SK-N-SH (cell line): ENCODE data around the gene TCEA2. TPM values are rescaled to one million over a fixed set of nuclear protein-coding genes. Genes with fewer than 3 reads are reported as not detected.

Source experiments
- CTCF ChIA-PET: fragments of 300-600, 350-600 bp; formaldehyde crosslinking; extraction: SDS; loops from one replicate; lab custom pipeline; 2021; lab: Yijun Ruan, JAX
- POLR2A ChIA-PET: fragments of 350-600 bp; sonication (Branson Sonifier 250); formaldehyde crosslinking; extraction: SDS; loops from one replicate; lab custom pipeline; 2020; ENCODE audit warnings: antibody characterized with exemption, inconsistent platforms; lab: Yijun Ruan, JAX
- DNase-seq: peaks from one replicate; pipeline ENCODE4 v3.0.0; 2012
- H2AFZ ChIP-seq: fragments of 200-600 bp; sonication (generic); 2 replicates; pipeline ENCODE4 v1.8.1; 2016; ENCODE audit warnings: antibody characterized with exemption, mild to moderate bottlenecking, low read depth
- H3F3A ChIP-seq: fragments of 200-600 bp; sonication (generic); replicated peaks from 2 replicates; pipeline ENCODE3; 2016; ENCODE audit warnings: antibody characterized with exemption, mild to moderate bottlenecking; ENCODE audit not compliant: insufficient read depth
- H3K27ac ChIP-seq, 2 experiments: fragments of 200-500 bp in 1 of 2; fragments of 200-600 bp in 1 of 2; sonication (Bioruptor generic) in 1 of 2; sonication (generic), shearing (Covaris generic) in 1 of 2; 2 replicates each; pipeline versions ENCODE4 v1.5.1 to v1.6.1; 2014 to 2016; ENCODE audit warnings: low read depth in 2 of 2, inconsistent platforms in 1 of 2, low read length in 1 of 2, mild to moderate bottlenecking in 1 of 2, mixed read lengths in 1 of 2
- H3K27me3 ChIP-seq: fragments of 200-600 bp; sonication (generic), shearing (Covaris generic); 2 replicates; pipeline ENCODE4 v1.6.1; 2016; ENCODE audit warnings: mixed run types; ENCODE audit not compliant: insufficient read depth
- H3K36me3 ChIP-seq, 2 experiments: fragments of 200-500 bp in 1 of 2; fragments of 200-600 bp in 1 of 2; sonication (Bioruptor generic) in 1 of 2; sonication (generic) in 1 of 2; replicated peaks in 1 of 2; 2 replicates each; pipeline versions ENCODE3 to v1.5.1; 2014 to 2016; ENCODE audit warnings: low read length in 1 of 2, mild to moderate bottlenecking in 1 of 2; ENCODE audit not compliant: insufficient read depth in 2 of 2, control insufficient read depth in 1 of 2
- H3K4me1 ChIP-seq, 2 experiments: fragments of 200-500 bp in 1 of 2; fragments of 200-600 bp in 1 of 2; sonication (Bioruptor generic) in 1 of 2; sonication (generic), shearing (Covaris generic) in 1 of 2; 2 replicates each; pipeline versions ENCODE4 v1.5.1 to v1.6.1; 2014 to 2016; ENCODE audit warnings: low read depth in 1 of 2, low read length in 1 of 2, mixed run types in 1 of 2; ENCODE audit not compliant: insufficient read depth in 2 of 2, control insufficient read depth in 1 of 2
- H3K4me2 ChIP-seq: fragments of 200-600 bp; sonication (generic), shearing (Covaris generic); 2 replicates; pipeline ENCODE4 v1.6.1; 2017; ENCODE audit warnings: mixed run types
- H3K4me3 ChIP-seq, 2 experiments: fragments of 200-500 bp in 1 of 2; fragments of 200-600 bp in 1 of 2; sonication (Bioruptor generic) in 1 of 2; sonication (generic), shearing (Covaris generic) in 1 of 2; 2 replicates each; pipeline versions ENCODE4 v1.5.1 to v1.8.1; 2014 to 2016; ENCODE audit warnings: low read depth in 2 of 2, inconsistent platforms in 1 of 2, low read length in 1 of 2, mild to moderate bottlenecking in 1 of 2, mixed read lengths in 1 of 2, moderate library complexity in 1 of 2
- H3K79me2 ChIP-seq: fragments of 200-600 bp; sonication (generic); 2 replicates; pipeline ENCODE4 v1.8.1; 2017; ENCODE audit warnings: mild to moderate bottlenecking; ENCODE audit not compliant: insufficient read depth
- H3K9ac ChIP-seq: fragments of 200-600 bp; sonication (generic); 2 replicates; pipeline ENCODE4 v1.6.1; 2017; ENCODE audit warnings: mixed run types
- H3K9me2 ChIP-seq: fragments of 200-600 bp; sonication (generic); 2 replicates; pipeline ENCODE4 v1.6.1; 2017; ENCODE audit warnings: mixed run types
- H3K9me3 ChIP-seq: fragments of 200-600 bp; sonication (generic); 2 replicates; pipeline ENCODE4 v1.6.1; 2017; ENCODE audit warnings: mixed run types, mild to moderate bottlenecking, moderate library complexity
- H4K20me1 ChIP-seq: fragments of 200-600 bp; sonication (generic); 2 replicates; pipeline ENCODE4 v1.6.1; 2017; ENCODE audit warnings: mild to moderate bottlenecking, mixed run types; ENCODE audit not compliant: insufficient read depth
- CTCF ChIP-seq: fragments of 200-600 bp; sonication (generic); IDR thresholded peaks from 2 replicates; pipeline ENCODE4 v1.6.1; 2017; ENCODE audit warnings: antibody characterized with exemption, mild to moderate bottlenecking, moderate library complexity
- EP300 ChIP-seq, 2 experiments: IDR thresholded peaks; 2 replicates each; pipeline versions ENCODE4 v1.4.0 to v1.6.1; 2012; ENCODE audit warnings: borderline replicate concordance in 1 of 2, low read depth in 1 of 2, low read length in 1 of 2
- FOSL2 ChIP-seq: IDR thresholded peaks from 2 replicates; pipeline ENCODE4 v1.4.0; 2012; ENCODE audit warnings: low read depth, mild to moderate bottlenecking, moderate library complexity, borderline replicate concordance
- FOXM1 ChIP-seq: IDR thresholded peaks from 2 replicates; pipeline ENCODE4 v1.4.0; 2012; ENCODE audit warnings: low read depth, mild to moderate bottlenecking
- GABPA ChIP-seq: IDR thresholded peaks from 2 replicates; pipeline ENCODE4 v1.4.0; 2012; ENCODE audit warnings: low read depth, mild to moderate bottlenecking
- IRF3 ChIP-seq: fragments of 150-350 bp; IDR thresholded peaks from 2 replicates; pipeline ENCODE4 v1.6.1; 2016; ENCODE audit warnings: mild to moderate bottlenecking, low read depth, low read length
- MAX ChIP-seq: IDR thresholded peaks from 2 replicates; pipeline ENCODE4 v1.4.0; 2012; ENCODE audit warnings: low read depth
- MXI1 ChIP-seq: IDR thresholded peaks from 2 replicates; pipeline ENCODE4 v1.6.1; 2012; ENCODE audit warnings: mild to moderate bottlenecking, low read depth, low read length, improper control_type of control experiment
- NFIC ChIP-seq: IDR thresholded peaks from 2 replicates; pipeline ENCODE4 v1.4.0; 2012; ENCODE audit warnings: borderline replicate concordance
- RAD21 ChIP-seq: IDR thresholded peaks from 2 replicates; pipeline ENCODE4 v1.6.1; 2012; ENCODE audit warnings: mild to moderate bottlenecking, low read length
- RXRA ChIP-seq: IDR thresholded peaks from 2 replicates; pipeline ENCODE4 v1.4.0; 2012; ENCODE audit warnings: low read depth, mild to moderate bottlenecking, borderline replicate concordance
- SMC3 ChIP-seq: IDR thresholded peaks from 2 replicates; pipeline ENCODE4 v1.6.1; 2012; ENCODE audit warnings: low read depth, low read length, improper control_type of control experiment
- TAF1 ChIP-seq: IDR thresholded peaks from 2 replicates; pipeline ENCODE4 v1.6.1; 2012; ENCODE audit warnings: low read depth, mild to moderate bottlenecking, low read length, moderate library complexity, borderline replicate concordance
- TCF12 ChIP-seq: IDR thresholded peaks from 2 replicates; pipeline ENCODE4 v1.4.0; 2012
- USF2 ChIP-seq: fragments of 150-350 bp; IDR thresholded peaks from 2 replicates; pipeline ENCODE4 v1.6.1; 2017; ENCODE audit warnings: antibody characterized with exemption, low read length, low read depth, borderline replicate concordance
- YY1 ChIP-seq: IDR thresholded peaks from 2 replicates; pipeline ENCODE4 v1.4.0; 2012; ENCODE audit warnings: low read depth, mild to moderate bottlenecking
- WGBS: methylation state at CpG from one replicate; pipeline ENCODE4 v1.1.6; 2017; ENCODE audit warnings: low lambda C conversion rate; 5-methylcytosine and 5-hydroxymethylcytosine counted together
- polyA plus RNA-seq, 3 experiments: library from polyadenylated mRNA; depleted of rRNA; stranded (reverse); fragments of >200 nt; gene quantifications; 2 replicates each; pipeline ENCODE4 v1.2.3, GENCODE V29; 2012

TCEA2 gene
- polyA plus RNA-seq, 1 of the 3 experiments (the other 2 are of a cell fraction): 98.9 TPM

GRCh38 chr20:64084685-64085152 lies 21.7 kb downstream of the TCEA2 start:
- peaks cover 0 to 26% of the 10 kb centered on the region in 2 experiments; a peak in 2 of 4 replicates for H3K4me1 ChIP-seq
- H2AFZ ChIP-seq: no peak overlapping the region
- ChIA-PET CTCF (interaction anchor here (0.9 to 12.9 kb wide), 11 partner anchors 11 to 171 kb away, joined by 3 to 252 read pairs (median 11); partner anchors contain the start of genes C20orf204, NPBWR2 and PCMTD2), POLR2A (interaction anchor here (1.2 kb wide), 1 partner anchor 171 kb away, joined by 4 read pairs; the partner anchor contains the start of gene PCMTD2)
- DNase-seq: no peak
- no peak overlapping the region for H3K27ac ChIP-seq
- no peaks in the 10 kb centered on the region for H3K9me3 ChIP-seq
- no peaks in the 10 kb centered on the region for H3K79me2 ChIP-seq
- no peaks in the 10 kb centered on the region for H3K36me3 ChIP-seq
- TF ChIP-seq NFIC: no peak
- TF ChIP-seq MXI1: no peak
- TF ChIP-seq IRF3: no peak
- no peak for TF ChIP-seq MAX
- no peak for TF ChIP-seq EP300 (IDR thresholded peaks at IDR 0.05; ENCODE audit: borderline replicate concordance in 1 of 2, low read depth in 1 of 2, low read length in 1 of 2)
- TF ChIP-seq TAF1: no peak
- TF ChIP-seq TCF12: no peak
- no peak for TF ChIP-seq USF2
- TF ChIP-seq CTCF: no peak
- no peak for TF ChIP-seq YY1
- no peak for TF ChIP-seq FOXM1
- no peak for TF ChIP-seq RXRA
- no peak for TF ChIP-seq RAD21
- no peak for TF ChIP-seq SMC3
- no peak for TF ChIP-seq FOSL2
- TF ChIP-seq GABPA: no peak
- H3F3A ChIP-seq: peaks cover 11% of the 10 kb centered on the region
- H4K20me1 ChIP-seq: no peaks in the 10 kb centered on the region
- H3K4me3 ChIP-seq: no peak overlapping the region
- H3K27me3 ChIP-seq: no peaks in the 10 kb centered on the region; the same call in 1 of the 2 replicates
- H3K9ac ChIP-seq: no peak overlapping the region
- WGBS: 13% methylated on average over 7 of the region's 23 CpGs
- H3K4me2 ChIP-seq: no peak overlapping the region
- H3K9me2 ChIP-seq: no peaks in the 10 kb centered on the region
